NCI-H146 treated with DMSO at 0.1 percent for 48 hours (cell line): Measurements from ENCODE around the gene DENND4B.

Source experiments
- DNase-seq: peaks from one replicate; lab custom pipeline; 2025; ENCODE audit not compliant: unreplicated experiment; lab: John Stamatoyannopoulos, UW

The DENND4B gene

GRCh38 chr1:153951183-153951582, 4.7 kb upstream of the DENND4B start:
- DNase-seq, result no peak

DNA sequence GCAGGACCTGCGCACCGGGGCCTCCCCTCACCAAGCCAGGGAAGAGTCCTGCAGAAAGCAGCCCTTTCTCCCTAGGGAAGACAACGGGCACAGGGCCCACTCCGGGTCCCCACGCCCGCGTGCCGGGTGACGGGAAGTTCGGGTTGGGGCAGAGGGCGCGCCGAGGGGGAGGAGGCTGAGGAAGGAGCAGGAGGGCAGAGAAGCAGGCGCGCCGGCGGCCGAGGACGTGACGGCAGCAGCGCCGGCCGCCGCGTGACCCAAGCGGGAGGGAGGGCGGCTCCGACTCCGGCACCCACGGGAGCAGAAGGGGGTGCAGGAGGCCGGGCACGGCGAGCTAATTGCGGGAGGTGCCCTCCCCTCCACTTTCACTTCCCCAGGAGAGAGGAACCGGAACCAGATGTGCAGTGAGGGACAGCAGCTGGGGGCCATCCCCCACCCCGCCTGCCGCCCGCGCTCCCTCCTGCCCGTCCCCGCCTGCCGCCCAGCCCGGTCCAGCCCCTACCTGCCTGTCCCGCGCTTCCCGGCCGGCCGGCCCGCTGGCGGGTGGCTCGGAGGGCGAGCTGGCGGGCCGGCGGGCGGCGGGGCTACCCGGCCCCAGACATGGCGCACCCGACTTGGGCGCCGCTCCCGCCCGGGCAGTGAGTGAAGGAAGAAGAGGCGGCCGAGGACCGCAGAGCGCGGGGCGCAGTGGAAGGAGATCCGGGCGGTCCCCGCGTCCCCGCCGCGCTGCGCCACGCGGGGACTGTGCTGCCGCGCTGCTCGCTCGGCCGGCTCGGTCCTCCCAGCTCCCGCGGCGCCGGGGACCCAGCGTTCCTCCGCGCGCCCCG, 510 bp downstream of the DENND4B start:
- peak; percentile 14 for DNase-seq

DNA sequence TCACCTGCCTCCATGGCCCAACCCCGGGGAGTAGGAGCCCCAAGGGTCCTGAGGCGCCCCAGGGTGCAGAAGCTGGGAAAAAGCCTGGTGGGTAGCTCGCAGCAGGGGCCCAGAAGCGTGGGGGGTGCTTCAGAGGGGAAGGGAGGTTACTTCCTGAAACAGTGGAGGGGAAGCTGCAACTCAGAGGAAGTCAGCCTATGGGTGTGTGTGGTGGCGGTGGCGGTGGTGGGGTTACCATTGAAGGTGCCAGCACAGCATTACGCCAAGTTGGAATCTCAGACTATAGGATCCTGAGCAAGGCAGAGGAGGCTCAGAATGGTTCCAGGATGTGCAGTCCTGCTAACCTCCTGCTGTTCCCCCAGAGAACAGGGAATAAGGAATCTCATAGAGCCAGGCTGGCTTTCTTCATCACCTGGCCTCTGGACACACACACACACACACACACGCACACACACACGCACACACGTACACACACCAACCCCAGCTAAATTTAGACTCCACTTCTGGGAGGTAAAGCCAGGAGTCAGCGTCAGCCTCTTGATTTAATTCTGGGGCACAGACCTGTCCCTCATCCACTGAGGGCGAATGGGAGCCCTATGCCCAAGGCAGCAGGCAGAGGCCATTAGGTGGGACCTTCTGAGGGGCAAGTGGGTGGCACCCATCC, 1.3 kb downstream of the DENND4B start:
- no peak for DNase-seq

GRCh38 chr1:153944827-153945117, 1.7 kb downstream of the DENND4B start:
- no peak for DNase-seq

DNA sequence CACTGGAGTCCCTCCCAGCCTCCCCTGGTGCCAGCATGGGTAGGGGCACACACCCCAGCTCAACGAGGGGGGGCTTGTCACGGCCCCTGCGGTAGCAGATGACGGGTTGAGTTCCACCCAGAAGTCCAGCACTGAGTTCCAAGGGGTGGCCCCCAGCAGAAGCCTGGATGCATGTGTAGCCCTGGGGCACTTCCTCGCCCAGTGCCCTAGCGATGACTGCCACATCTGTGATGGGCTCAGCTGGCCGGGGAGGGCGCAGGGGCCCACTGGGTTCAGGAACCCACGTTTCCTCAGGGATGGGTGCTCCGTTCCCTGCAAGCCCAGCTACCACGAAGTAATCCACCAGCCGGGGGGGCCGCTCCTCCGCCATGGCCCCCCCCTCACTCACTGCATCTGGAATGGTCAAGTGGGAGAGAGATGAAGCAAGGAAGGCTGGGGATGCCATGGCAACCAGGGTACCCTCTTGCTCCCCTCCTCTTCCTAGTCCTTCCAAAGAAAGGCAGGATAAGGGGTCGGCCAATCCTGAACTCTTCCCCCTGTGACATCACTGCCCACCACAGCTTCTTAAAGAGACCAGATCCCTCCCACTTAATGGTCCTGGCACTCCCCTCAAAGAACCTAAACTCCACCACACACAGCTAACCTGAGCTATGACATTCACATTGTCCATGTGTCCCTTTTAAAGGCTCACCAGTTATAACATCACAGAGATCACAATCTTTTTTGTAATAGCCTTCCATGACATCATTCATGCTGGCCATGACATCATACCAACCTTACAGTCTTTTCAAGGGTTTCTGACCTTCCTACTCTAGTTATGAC, 2.3 kb downstream of the DENND4B start:
- no peak for DNase-seq

DNA sequence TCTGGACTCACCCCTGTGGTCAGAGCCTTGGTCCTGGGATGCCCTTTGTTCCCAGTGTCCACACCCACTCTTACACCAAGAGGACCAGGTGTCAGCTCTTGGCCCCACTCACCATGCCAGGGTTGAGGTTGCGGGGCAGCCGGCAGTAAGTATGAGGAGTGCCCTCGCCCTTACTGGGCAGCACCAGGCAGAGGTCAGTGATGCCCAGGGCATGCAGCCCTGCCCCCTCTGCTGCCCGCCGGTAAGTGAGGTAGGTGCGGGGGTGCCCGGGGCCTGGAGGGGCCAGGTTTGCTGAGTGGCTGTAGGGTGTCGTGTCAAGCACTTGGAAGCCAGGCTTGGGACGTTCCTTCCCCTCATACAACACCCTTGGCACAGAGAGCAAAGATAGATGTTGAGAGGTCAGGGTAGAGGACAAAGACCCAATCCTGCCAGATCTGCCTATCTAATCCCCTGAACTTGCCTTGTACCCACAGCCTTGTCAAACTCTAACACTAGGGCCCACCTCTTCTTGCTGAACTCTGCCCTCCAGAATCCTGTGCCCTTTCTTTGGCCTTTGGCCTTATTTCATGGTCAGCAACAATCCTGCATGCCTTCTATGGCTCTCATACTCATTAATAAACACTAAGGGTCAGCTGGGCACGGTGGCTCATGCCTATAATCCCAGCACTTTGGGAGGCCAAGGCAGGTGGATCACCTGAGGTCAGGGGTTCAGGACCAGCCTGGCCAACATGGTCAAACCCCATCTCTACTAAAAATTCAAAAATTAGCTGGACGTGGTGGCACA, 3.6 kb downstream of the DENND4B start:
- no peak for DNase-seq

- DNase-seq, result no peak
Measured at GRCh38 chr1:153941826-153942725, 4.4 kb downstream of the DENND4B start.

DNA sequence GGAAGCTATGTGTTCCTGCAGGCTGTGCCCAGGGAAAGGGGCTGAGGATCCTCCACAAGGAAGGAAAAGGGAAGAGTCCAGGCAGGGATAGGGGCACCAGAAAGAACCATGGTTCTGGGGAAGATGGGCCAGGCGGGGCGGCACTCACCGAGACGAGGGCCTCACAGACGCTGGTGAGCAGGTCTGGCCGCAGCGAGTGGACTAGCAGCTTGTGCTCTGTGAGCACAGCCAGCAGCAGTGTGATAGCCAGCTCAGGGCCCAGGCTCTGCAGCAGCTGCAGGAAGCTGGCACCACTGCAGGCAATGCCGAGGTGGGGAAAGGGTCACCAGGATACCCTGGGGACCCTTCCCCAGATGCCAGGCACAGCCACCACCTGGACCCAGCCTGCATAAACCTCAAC, 5.8 kb downstream of the DENND4B start:
- DNase-seq, result no peak

DNA sequence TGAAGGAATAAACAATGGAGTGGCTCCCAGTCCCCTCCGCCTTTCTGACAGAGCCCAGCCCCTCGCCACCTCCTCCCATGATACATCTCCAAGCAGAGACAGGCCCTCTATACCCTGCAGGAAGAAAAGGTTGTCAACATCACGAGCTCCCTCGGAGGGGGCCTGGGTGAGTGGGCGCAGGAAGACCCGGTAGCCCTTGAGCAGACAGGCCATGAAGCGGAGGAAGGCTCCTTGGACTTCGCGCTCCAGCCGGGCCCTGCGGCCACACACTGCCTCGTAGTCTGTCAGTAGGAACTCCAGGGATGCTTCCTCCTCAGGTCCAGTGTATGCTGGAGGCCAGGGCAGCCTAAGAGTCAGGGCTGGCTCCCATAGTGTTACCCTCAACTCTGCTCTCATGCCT, 7.0 kb downstream of the DENND4B start:
- DNase-seq, result no peak

- DNase-seq, result no peak
Measured at GRCh38 chr1:153938996-153939395, 7.5 kb downstream of the DENND4B start.

GRCh38 chr1:153937331-153937730, 9.2 kb downstream of the DENND4B start:
- no peak for DNase-seq

- DNase-seq, result no peak
Measured at GRCh38 chr1:153936011-153936802, 10.3 kb downstream of the DENND4B start.

GRCh38 chr1:153934746-153935145, 11.8 kb downstream of the DENND4B start:
- no peak for DNase-seq

- DNase-seq, result no peak
Measured at GRCh38 chr1:153933955-153934354, 12.6 kb downstream of the DENND4B start.

DNA sequence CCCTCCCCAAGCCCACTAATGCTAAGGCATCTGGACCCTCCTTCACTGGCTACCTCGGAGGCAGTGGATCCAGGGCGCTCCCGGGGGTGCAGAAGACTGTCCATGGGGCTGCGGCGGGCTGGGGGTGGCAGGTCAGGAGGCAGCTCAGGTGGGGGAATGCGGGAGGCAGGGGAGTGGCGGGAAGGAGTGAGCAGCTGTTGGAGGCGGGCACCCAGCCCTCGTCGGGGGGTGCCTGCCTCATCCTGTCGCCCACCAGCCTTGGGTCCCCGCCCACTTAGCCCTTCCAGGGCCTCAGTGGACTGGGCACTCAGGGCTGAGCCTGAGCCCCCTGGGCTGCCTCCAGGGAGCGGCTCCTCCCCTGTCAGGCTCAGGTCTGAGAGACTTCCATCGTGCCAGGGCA, 13.1 kb downstream of the DENND4B start:
- no peak for DNase-seq

GRCh38 chr1:153932156-153933131, 14.1 kb downstream of the DENND4B start:
- no peak for DNase-seq

DNA sequence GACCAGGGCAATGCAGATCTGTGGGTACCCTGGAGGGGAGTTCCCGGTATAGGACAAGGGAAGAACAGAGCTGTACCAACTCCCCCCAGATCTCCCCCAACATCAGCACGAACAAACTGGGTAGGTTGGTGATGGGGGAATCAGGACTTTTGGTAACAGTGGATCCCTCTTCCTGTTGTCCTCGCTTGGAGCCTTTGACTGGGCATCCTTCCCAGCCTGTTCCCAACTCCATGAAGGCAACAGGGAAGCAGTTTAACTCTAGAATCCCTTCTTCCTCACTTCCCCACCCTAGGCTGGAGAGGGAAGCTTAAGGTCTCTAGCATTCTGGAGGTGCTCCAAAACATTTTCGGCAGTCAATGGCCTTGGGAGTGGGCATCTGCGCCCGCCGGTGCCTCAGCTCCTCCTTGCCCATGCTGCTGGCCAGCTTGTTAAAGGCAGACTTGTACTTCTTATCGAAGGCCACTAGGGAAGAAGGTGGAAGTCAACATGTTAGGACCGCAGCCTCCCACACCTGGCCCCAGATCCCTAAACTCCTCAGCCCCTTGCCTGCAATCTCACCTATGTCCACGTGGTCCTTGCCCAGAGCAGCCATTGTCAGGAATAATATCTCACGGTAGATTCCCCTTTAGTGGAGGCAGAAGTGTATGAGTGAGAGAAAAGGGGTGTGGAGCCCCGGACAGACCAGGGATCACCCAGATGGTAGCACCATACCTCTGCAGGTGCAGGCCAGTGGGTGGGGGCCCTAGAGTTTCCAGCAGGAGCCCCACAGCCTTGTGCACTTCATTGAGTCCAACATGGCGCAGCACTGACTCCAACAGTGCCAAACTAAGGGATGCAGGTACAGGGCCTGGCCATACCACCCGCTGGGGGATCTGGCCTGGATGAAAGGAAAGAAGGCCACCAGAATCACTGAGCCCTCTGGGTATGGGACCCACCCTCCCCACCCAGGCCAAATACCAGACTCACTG, 16.3 kb downstream of the DENND4B start:
- DNase-seq, result no peak
